RWPE1 (cell line): Measurements from ENCODE around the gene ZBTB21.

Experiments used
- CTCF ChIA-PET: fragments of 350-600 bp; sonication (Branson Sonifier 250); formaldehyde crosslinking; extraction: SDS; loops from one replicate; lab custom pipeline; 2021; lab: Yijun Ruan, JAX
- POLR2A ChIA-PET: fragments of 400-600 bp; formaldehyde crosslinking; extraction: SDS; loops from one replicate; lab custom pipeline; 2020; ENCODE audit warnings: antibody characterized with exemption; ENCODE audit not compliant: low non-redundant PET; lab: Yijun Ruan, JAX
- DNase-seq: peaks from one replicate; pipeline ENCODE4 v3.0.0; 2012; ENCODE audit warnings: low spot score
- H3K27ac ChIP-seq: fragments of 450-650 bp; 2 replicates; pipeline ENCODE4 v1.5.1; 2017
- CTCF ChIP-seq: fragments of 450-650 bp; conservative IDR thresholded peaks from 2 replicates; pipeline ENCODE4 v1.5.1; 2017; ENCODE audit warnings: low read depth, mild to moderate bottlenecking

ZBTB21 gene

DNA sequence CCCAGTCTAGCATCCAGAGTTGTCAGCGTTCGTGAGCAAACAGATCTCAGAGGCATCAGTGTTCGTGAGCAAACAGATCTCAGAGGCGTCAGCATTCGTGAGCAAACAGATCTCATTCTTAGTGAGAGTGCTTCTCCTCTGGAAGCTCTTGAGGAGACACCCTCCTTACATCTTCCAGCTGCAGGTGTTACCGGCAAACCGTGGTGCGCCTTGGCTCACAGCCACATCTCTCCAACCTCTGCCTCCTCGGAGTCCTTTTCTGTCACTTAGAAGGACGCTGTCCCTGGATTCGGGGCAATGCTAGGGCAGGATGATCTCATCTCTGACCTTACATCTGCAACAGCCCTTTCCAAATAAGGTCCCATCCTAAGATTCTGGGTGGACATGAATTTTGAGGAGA, 46.3 kb upstream of the ZBTB21 start:
- H3K27ac ChIP-seq: no peak overlapping the region
- ChIA-PET CTCF (no interaction called here), POLR2A (no interaction called here)
- TF ChIP-seq CTCF: no peak
- no peak for DNase-seq

- H3K27ac ChIP-seq: no peak overlapping the region
- TF ChIP-seq CTCF: no peak
- DNase-seq: no peak
- ChIA-PET CTCF (no interaction called here), POLR2A (no interaction called here)
Observed at GRCh38 chr21:42055425-42055824, 45.3 kb upstream of the ZBTB21 start.

GRCh38 chr21:42051788-42052187, 41.6 kb upstream of the ZBTB21 start:
- CTCF ChIA-PET: no interaction called here
- no peak overlapping the region for H3K27ac ChIP-seq
- POLR2A ChIA-PET: no interaction called here
- DNase-seq: no peak
- TF ChIP-seq CTCF: no peak

GRCh38 chr21:42049578-42050430, 39.6 kb upstream of the ZBTB21 start:
- no peak overlapping the region for H3K27ac ChIP-seq
- TF ChIP-seq CTCF: no peak
- CTCF ChIA-PET: interaction anchor here (0.5 kb wide), 2 partner anchors 82 to 126 kb away, joined by 3 to 4 read pairs; no protein-coding TSS in a partner anchor
- POLR2A ChIA-PET: no interaction called here
- no peak for DNase-seq

- CTCF ChIA-PET: interaction anchor here (0.6 kb wide), 1 partner anchor 140 kb away, joined by 4 read pairs; no protein-coding TSS in a partner anchor
- DNase-seq: no peak
- POLR2A ChIA-PET: no interaction called here
- no peak overlapping the region for H3K27ac ChIP-seq
- no peak for TF ChIP-seq CTCF
Observed at GRCh38 chr21:42048870-42049577, 38.9 kb upstream of the ZBTB21 start.

DNA sequence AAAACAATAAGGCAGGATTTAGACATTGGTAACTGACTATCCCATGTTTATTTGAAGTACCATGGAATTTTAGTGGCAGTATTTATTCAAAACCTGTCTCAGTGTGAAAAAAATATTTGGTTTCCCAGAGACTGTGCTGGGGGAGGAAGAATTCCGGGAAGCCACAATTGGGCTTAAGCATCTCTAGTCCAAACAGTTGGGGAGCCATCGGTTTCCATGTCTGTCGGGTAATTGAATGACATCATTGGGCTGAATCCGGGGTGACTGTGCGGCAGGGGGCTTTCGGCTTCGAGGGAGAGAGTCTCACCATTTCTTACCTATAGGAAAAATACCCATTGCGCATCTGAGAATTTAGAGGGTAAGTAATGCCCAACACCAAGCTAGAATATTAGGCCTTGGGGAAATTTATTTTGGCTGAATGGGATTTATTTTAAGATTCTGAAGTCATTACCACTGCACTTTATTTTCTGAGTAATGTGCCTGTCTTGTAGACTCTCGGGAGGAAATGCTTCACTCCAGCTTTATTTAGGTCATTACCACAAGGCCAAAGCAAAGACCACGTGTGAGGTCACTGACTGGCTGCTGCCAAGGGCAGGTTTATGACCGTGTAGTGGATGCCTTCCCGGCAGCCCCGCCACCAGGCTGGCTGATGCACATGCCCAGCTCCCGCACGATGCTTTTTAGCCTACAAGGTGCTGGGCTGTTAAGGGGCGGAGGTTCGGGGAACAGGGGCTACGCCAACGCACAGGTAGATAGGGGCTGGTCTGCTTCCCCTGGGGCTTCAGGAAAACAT, 37.9 kb upstream of the ZBTB21 start:
- TF ChIP-seq CTCF: no peak
- ChIA-PET CTCF (interaction anchor here (0.6 kb wide), 1 partner anchor 141 kb away, joined by 4 read pairs; no protein-coding TSS in a partner anchor), POLR2A (no interaction called here)
- no peak overlapping the region for H3K27ac ChIP-seq
- DNase-seq: no peak
